HEK293 (cell line): Measurements from ENCODE around the gene AHSA1.

ENCODE experiments used
- CTCF ChIA-PET: fragments of 350-600 bp; formaldehyde crosslinking; extraction: SDS; loops from one replicate; lab custom pipeline; 2021; ENCODE audit warnings: antibody characterized with exemption; lab: Yijun Ruan, JAX
- POLR2A ChIA-PET: fragments of 300-600 bp; formaldehyde crosslinking; extraction: SDS; loops from one replicate; lab custom pipeline; 2020; ENCODE audit warnings: antibody characterized with exemption, inconsistent platforms; lab: Yijun Ruan, JAX
- H3K27ac ChIP-seq: fragments of 200-500 bp; sonication (Bioruptor generic); 2 replicates; pipeline ENCODE4 v1.5.1; 2014; ENCODE audit warnings: low read depth, low read length, control low read depth, inconsistent platforms; ENCODE audit errors: extremely low read depth
- H3K36me3 ChIP-seq, 2 experiments: fragments of 200-500 bp in 1 of 2; sonication (Bioruptor generic) in 1 of 2; 1 replicate in 1 of 2; 2 replicates in 1 of 2; pipeline ENCODE4 v1.5.1; 2014 to 2017; ENCODE audit warnings: inconsistent platforms in 2 of 2, low read length in 2 of 2; ENCODE audit not compliant: control insufficient read depth in 2 of 2, insufficient read depth in 1 of 2
- H3K4me1 ChIP-seq: fragments of 200-500 bp; sonication (Bioruptor generic); 2 replicates; pipeline ENCODE4 v1.5.1; 2014; ENCODE audit warnings: mild to moderate bottlenecking, low read length, inconsistent platforms; ENCODE audit not compliant: control insufficient read depth, insufficient read depth
- H3K4me3 ChIP-seq: 2 replicates; pipeline ENCODE4 v1.5.1; 2011; ENCODE audit warnings: low read depth, mild to moderate bottlenecking, control low read depth, low read length, moderate library complexity
- H3K9me3 ChIP-seq: fragments of 200-500 bp; sonication (Bioruptor generic); 2 replicates; pipeline ENCODE4 v1.5.1; 2014; ENCODE audit warnings: low read depth, low read length, inconsistent platforms; ENCODE audit not compliant: control insufficient read depth, insufficient read depth
- SCRT1 ChIP-seq: fragments of 450-650 bp; formaldehyde crosslinking; IDR thresholded peaks from 2 replicates; pipeline ENCODE4 v1.5.1; 2016; ENCODE audit warnings: missing biosample characterization, missing genetic modification characterization, borderline replicate concordance
- YY1 ChIP-seq: fragments of 450-650 bp; formaldehyde crosslinking; IDR thresholded peaks from 2 replicates; pipeline ENCODE4 v1.5.1; 2018; ENCODE audit warnings: missing biosample characterization, missing genetic modification characterization
- ZBTB1 ChIP-seq: fragments of 450-650 bp; formaldehyde crosslinking; IDR thresholded peaks from 2 replicates; pipeline ENCODE4 v1.5.1; 2016; ENCODE audit warnings: missing biosample characterization, missing genetic modification characterization
- ZBTB17 ChIP-seq: fragments of 450-650 bp; formaldehyde crosslinking; IDR thresholded peaks from 2 replicates; pipeline ENCODE4 v1.5.1; 2016; ENCODE audit warnings: missing biosample characterization, missing genetic modification characterization
- ZBTB8A ChIP-seq: fragments of 450-650 bp; formaldehyde crosslinking; IDR thresholded peaks from 2 replicates; pipeline ENCODE4 v1.5.1; 2016; ENCODE audit warnings: missing biosample characterization, missing genetic modification characterization
- ZNF394 ChIP-seq: fragments of 450-650 bp; formaldehyde crosslinking; IDR thresholded peaks from 2 replicates; pipeline ENCODE4 v1.5.1; 2016; ENCODE audit warnings: missing biosample characterization, missing genetic modification characterization, mild to moderate bottlenecking, moderate library complexity, borderline replicate concordance
- ZNF580 ChIP-seq: fragments of 450-650 bp; formaldehyde crosslinking; IDR thresholded peaks from 2 replicates; pipeline ENCODE4 v1.5.1; 2016; ENCODE audit warnings: missing biosample characterization, missing genetic modification characterization
- ZNF585B ChIP-seq: fragments of 450-650 bp; formaldehyde crosslinking; IDR thresholded peaks from 2 replicates; pipeline ENCODE4 v1.5.1; 2016; ENCODE audit warnings: missing biosample characterization, missing genetic modification characterization
- ZNF664 ChIP-seq: fragments of 450-650 bp; formaldehyde crosslinking; IDR thresholded peaks from 2 replicates; pipeline ENCODE4 v1.5.1; 2016; ENCODE audit warnings: missing biosample characterization, missing genetic modification characterization
- ZNF707 ChIP-seq: fragments of 450-650 bp; formaldehyde crosslinking; IDR thresholded peaks from 2 replicates; pipeline ENCODE4 v1.5.1; 2016; ENCODE audit warnings: missing biosample characterization, missing genetic modification characterization
- ZNF776 ChIP-seq: fragments of 450-650 bp; formaldehyde crosslinking; IDR thresholded peaks from 2 replicates; pipeline ENCODE4 v1.5.0; 2017; ENCODE audit warnings: missing biosample characterization, missing genetic modification characterization, borderline replicate concordance
- ZNF843 ChIP-seq: fragments of 450-650 bp; formaldehyde crosslinking; IDR thresholded peaks from 2 replicates; pipeline ENCODE4 v1.5.1; 2016; ENCODE audit warnings: missing biosample characterization, missing genetic modification characterization
- TF ChIP-seq, protein P1 (sequence below): fragments of 450-650 bp; formaldehyde crosslinking; IDR thresholded peaks from 2 replicates; pipeline ENCODE4 v1.5.1; 2016; ENCODE audit warnings: missing biosample characterization, missing genetic modification characterization, borderline replicate concordance
- TF ChIP-seq, protein P2 (sequence below): fragments of 450-650 bp; formaldehyde crosslinking; IDR thresholded peaks from 2 replicates; pipeline ENCODE4 v1.5.1; 2016; ENCODE audit warnings: missing biosample characterization, missing genetic modification characterization
- TF ChIP-seq, protein P3 (sequence below): fragments of 450-650 bp; formaldehyde crosslinking; IDR thresholded peaks from 2 replicates; pipeline ENCODE4 v1.5.1; 2016; ENCODE audit warnings: missing biosample characterization, missing genetic modification characterization, borderline replicate concordance

AHSA1 gene

GRCh38 chr14:77478029-77478428 is 20.1 kb downstream of the AHSA1 start:
- CTCF ChIA-PET, result no interaction called here
- TF ChIP-seq ZNF776 (no peak), ZNF843 (tag by site-specific recombination) (no peak), ZBTB8A (tag by site-specific recombination) (no peak), ZNF664 (tag by site-specific recombination) (no peak), SCRT1 (tag by site-specific recombination) (no peak), ZNF394 (no peak), ZNF707 (no peak), ZBTB1 (tag by site-specific recombination) (no peak)
- TF ChIP-seq, protein P1, sequence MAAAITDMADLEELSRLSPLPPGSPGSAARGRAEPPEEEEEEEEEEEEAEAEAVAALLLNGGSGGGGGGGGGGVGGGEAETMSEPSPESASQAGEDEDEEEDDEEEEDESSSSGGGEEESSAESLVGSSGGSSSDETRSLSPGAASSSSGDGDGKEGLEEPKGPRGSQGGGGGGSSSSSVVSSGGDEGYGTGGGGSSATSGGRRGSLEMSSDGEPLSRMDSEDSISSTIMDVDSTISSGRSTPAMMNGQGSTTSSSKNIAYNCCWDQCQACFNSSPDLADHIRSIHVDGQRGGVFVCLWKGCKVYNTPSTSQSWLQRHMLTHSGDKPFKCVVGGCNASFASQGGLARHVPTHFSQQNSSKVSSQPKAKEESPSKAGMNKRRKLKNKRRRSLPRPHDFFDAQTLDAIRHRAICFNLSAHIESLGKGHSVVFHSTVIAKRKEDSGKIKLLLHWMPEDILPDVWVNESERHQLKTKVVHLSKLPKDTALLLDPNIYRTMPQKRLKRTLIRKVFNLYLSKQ (tag by site-specific recombination), result no peak
- TF ChIP-seq, protein P2, sequence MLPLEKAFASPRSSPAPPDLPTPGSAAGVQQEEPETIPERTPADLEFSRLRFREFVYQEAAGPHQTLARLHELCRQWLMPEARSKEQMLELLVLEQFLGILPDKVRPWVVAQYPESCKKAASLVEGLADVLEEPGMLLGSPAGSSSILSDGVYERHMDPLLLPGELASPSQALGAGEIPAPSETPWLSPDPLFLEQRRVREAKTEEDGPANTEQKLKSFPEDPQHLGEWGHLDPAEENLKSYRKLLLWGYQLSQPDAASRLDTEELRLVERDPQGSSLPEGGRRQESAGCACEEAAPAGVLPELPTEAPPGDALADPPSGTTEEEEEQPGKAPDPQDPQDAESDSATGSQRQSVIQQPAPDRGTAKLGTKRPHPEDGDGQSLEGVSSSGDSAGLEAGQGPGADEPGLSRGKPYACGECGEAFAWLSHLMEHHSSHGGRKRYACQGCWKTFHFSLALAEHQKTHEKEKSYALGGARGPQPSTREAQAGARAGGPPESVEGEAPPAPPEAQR (tag by site-specific recombination), result no peak
- Histone ChIP-seq H3K9me3 (no peaks in the 10 kb centered on the region), H3K4me3 (no peak overlapping the region), H3K4me1 (no peaks in the 10 kb centered on the region), H3K27ac (no peak overlapping the region), H3K36me3 (no peaks in the 10 kb centered on the region)
- POLR2A ChIA-PET, result no interaction called here

DNA sequence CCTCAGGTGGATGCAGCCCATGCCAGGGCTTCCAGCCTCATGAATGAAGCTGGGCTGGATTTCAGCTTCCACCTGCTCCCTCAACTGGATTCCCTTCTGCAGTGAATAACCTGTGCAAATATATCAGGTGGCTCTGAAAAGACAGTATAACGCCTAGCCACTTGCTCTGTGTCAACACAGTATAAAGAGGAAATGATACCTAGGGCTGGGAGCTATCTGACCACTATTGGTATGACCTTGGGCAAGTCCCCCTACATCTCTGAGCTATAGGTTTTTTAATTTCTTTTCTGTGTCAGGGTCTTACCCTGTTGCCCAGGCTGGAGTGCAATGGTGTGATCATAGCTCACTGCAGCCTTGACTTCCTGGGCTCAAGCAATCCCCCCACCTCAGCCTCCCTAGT is 20.9 kb downstream of the AHSA1 start:
- Histone ChIP-seq H3K27ac (no peak overlapping the region), H3K36me3 (no peaks in the 10 kb centered on the region), H3K4me3 (no peak overlapping the region), H3K9me3 (no peaks in the 10 kb centered on the region), H3K4me1 (no peaks in the 10 kb centered on the region)
- CTCF ChIA-PET, result interaction anchor here (0.8 kb wide), 1 partner anchor 175 kb away, joined by 3 read pairs; no protein-coding TSS in a partner anchor
- POLR2A ChIA-PET, result no interaction called here
- TF ChIP-seq, protein P3, sequence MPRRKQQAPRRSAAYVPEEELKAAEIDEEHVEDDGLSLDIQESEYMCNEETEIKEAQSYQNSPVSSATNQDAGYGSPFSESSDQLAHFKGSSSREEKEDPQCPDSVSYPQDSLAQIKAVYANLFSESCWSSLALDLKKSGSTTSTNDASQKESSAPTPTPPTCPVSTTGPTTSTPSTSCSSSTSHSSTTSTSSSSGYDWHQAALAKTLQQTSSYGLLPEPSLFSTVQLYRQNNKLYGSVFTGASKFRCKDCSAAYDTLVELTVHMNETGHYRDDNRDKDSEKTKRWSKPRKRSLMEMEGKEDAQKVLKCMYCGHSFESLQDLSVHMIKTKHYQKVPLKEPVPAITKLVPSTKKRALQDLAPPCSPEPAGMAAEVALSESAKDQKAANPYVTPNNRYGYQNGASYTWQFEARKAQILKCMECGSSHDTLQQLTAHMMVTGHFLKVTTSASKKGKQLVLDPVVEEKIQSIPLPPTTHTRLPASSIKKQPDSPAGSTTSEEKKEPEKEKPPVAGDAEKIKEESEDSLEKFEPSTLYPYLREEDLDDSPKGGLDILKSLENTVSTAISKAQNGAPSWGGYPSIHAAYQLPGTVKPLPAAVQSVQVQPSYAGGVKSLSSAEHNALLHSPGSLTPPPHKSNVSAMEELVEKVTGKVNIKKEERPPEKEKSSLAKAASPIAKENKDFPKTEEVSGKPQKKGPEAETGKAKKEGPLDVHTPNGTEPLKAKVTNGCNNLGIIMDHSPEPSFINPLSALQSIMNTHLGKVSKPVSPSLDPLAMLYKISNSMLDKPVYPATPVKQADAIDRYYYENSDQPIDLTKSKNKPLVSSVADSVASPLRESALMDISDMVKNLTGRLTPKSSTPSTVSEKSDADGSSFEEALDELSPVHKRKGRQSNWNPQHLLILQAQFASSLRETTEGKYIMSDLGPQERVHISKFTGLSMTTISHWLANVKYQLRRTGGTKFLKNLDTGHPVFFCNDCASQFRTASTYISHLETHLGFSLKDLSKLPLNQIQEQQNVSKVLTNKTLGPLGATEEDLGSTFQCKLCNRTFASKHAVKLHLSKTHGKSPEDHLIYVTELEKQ (tag by site-specific recombination), result no peak
- TF ChIP-seq ZBTB17, result no peak
- TF ChIP-seq YY1, result no peak
- TF ChIP-seq, protein P2 (tag by site-specific recombination), result no peak
- TF ChIP-seq ZNF580 (tag by site-specific recombination), result no peak
- TF ChIP-seq ZNF585B, result no peak
- TF ChIP-seq, all 188 proteins: peak for 0
